OCI-M2 (cell line): ENCODE data around the gene PDK2.

Experiments
- DNase-seq: peaks from one replicate; lab custom pipeline; 2025; ENCODE audit not compliant: unreplicated experiment; lab: John Stamatoyannopoulos, UW

The PDK2 gene

DNA sequence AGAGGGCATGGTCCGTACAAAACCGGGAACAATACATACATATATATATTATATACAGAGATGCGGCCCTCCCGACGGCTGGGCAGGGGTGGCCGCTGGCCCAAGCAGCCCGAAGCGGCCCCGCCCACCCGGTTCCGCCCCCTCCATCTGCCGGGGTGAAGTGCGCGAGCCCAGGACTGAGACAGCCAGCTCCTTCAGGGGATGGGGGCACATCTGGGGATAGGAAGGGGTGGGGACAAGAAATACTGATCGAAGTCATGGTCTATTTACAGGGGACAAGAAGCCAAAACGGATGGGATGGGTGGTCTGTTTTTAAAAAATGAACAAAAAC lies 38.6 kb downstream of the PDK2 start:
- DNase-seq, result no peak

DNA sequence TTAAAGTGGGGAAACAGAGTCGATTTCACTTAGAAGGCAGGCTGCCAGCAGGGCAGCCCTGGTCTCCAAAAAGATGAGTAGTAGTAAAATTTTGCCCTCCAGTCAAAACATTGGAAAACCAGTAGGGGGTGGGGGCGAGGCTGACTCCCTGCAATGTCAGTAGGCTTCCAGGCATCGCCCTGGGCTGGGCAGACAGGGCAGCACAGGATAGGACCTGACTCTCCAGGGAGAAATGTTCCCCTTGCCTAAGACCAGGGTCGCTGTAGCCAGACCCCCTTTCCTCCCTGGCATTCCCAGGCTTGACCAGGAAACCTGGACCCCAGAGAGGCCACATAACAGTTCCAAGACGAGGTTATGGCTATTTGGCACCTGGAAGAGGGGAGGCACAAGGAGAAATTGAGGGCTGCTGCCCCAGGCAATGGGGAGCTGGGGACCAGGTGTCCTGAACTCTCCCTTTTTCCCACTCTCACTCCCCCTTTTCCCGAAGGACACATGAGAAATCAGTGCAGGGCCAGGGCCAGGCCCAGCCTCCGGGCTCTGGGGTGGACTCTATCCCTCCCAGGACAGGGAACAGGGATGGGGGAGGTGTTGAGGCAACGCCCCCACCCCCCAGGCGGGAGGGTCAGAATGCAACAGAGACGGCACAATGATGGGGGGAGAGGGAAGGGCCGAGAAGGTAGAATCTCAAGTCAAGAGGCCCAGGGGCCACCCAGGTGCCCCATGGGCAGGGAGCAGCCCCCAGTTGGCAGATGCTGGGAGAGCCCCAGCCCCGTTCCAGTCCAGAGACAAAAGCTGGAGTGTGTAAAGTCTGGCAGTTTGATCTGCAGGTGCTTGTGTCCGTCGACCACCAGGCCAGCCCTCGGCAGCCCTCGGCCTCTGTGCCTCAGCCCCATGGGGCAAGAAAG lies 39.3 kb downstream of the PDK2 start:
- DNase-seq, result no peak

DNA sequence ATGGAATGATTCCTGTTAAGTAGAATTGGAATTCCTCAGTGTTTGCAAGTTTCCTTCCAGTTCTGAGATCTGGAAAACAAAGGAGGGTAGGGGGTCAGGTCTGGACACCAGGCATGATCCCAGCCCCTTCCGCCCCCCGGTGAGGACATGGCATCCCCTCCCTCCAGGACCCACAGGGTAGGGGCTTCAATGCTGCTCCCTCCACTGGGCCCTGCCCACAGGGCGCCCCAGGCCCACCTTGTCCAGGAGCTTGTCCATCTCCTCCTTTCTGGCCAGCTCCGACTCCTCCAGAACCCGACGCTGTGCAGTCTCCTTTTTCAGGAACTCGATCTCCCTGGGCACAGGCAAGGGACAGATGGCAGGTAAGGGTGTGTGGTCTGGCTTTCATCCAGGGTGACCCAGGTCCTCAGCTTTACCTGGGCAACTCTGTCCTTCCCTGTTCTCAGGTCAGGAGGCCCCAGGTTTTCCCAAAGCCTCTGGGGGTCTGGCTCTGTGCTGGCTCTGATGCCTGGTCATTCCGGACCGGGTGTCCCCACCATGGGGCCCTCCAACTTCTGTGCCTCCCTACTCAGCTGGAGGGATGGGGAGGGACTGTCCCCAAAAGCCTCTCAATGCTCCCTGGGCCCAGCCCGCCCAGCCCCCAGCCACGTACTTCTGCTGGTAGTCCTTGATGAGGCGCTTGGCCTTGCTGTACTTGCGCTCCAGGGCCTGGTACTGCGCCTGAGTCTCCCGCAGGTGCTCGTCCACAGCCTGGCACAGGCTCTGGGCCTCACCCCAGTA lies 40.4 kb downstream of the PDK2 start:
- no peak for DNase-seq

- no peak for DNase-seq
Measured at GRCh38 chr17:50136096-50136687, 41.0 kb downstream of the PDK2 start.

DNA sequence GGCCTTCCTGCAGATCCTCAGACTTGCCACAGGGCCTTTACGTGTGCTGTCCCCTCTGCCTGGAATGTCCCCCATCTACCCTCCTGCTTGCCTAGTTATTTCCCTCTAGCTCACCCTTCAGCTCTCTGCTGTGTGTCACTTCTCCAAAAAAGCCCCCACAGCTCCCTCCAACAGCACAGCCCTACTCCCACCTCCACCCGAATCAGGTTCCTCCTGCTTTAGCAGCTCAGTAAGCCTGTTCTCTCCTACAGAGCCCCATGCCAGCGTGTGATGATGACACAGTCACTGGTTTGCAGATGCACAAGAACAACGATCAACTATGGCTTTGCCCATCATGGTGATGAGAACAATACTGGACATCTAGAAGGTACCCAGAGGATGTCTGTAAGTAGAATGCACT lies 41.9 kb downstream of the PDK2 start:
- no peak for DNase-seq

- DNase-seq, result no peak
Measured at GRCh38 chr17:50139185-50139783, 44.1 kb downstream of the PDK2 start.

DNA sequence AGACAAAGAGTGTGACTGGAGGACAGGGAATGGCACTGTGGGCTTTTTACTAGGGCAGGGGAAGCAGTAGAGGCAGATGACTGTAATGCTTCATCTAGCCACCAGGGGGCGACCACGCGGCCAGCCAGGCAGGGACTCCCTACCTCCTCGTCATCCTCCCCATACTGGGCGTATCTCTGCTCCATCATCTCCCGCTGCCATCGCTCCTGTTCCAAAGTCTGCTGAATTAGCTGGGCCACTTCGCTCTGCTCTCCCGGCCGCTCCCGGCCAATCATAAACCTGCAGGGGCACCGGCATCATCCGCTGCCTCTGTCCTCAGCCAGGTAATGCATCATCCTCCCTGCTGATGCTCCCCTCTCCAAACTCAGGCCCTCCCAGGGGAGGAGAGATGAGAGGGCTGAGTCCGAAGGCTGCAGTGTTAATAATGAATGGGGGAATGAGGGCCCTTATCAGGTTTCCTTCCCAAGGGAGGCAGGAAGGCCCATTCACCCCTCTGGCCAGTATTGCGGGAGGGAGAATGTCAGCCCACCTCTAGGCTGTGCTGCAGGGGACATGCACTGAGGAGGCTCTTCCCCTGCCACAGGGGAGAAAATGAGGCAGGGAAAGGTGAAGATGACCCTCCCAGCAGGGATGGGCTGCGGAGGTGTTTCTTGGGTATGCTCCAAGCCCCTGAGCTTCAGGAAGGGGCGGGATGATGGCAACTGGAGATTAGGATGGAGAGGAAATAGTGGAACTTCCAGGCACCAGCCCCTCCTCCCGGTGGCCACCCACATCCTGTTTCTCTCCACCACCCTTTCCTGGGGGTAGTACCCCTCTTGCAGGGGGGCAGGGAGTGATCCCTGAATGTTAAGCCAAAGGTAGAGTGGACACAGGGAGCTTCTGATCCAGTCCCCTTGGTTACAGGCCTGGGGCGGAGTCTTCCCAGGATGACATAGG lies 45.1 kb downstream of the PDK2 start:
- DNase-seq, result no peak

GRCh38 chr17:50141026-50141744 lies 46.0 kb downstream of the PDK2 start:
- no peak for DNase-seq

DNA sequence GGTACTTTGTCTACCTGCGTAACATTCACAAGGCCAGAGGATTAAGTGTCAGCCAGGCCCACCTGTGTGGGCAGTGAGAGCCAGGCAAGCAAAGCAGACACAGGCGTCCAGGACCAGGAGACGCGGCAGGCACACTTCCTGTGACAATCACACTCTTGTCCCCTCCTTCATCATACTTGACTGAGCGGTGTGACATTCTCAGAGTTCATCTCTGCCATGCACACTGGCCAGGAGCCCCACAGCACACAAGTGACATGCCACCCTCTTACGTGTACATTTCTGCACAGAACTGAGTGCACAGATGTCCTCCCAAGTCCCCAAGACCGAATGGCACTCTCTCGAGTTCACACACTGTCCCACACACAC lies 46.6 kb downstream of the PDK2 start:
- no peak for DNase-seq

- no peak for DNase-seq
Measured at GRCh38 chr17:50143461-50144176, 48.5 kb downstream of the PDK2 start.

GRCh38 chr17:50144355-50144754 lies 49.2 kb downstream of the PDK2 start:
- DNase-seq, result no peak

- no peak for DNase-seq
Measured at GRCh38 chr17:50144845-50145531, 49.8 kb downstream of the PDK2 start.

GRCh38 chr17:50145532-50146229 lies 50.5 kb downstream of the PDK2 start:
- DNase-seq, result no peak

- no peak for DNase-seq
Measured at GRCh38 chr17:50146230-50146926, 51.2 kb downstream of the PDK2 start.

DNA sequence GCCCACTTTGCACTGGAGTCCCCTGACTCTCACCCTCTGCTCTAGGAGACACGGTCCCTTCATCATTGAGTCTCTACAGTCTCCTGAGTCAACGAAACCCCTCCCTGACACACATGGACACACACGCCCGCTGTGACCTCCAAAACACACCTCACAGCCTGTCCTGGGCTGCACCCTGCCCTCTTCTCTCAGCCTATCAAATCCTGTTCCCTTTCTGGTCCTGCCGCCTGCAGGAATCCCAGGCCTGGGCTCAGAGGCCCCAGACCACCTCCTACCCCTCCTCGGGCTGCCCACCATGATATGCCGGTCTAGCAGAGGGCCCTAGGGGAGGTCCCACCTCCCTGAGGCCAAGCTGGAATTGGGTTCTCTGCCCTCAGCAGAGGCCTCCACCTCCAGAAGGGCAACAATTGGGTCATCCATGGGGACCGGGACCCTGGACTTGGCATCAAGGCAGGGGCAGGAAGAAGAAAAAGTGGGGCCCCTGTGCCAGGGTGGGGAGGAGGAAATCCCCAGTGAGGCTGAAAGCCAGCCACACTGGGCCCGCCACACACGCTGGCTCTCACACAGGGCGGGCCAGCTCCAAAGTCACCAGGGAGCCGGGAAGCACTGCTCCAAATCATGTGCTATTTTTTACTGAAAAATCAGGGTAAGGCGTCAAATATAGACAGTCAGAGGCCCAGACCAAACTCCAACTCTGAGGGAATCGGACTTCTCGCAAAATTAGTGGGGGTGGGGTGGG lies 51.9 kb downstream of the PDK2 start:
- no peak for DNase-seq

DNA sequence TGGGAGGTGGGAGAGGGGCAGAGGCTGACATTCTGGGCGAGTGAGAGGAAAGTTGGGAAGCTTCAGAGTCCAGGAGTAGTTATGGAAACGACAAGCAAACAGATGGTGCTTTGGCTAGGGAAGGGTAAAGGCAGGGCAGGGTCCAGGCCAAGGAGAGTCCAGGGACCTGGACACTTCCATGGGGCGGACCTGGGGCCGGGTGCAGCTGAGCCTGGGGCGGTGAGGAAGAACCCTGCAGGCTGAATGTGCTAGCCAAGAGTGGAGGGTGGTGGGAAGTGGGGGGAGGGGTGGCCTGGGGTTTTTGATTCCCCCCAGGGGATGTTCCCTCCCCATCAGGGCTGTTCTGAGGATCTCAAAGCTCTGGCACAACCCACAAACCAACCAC lies 52.7 kb downstream of the PDK2 start:
- no peak for DNase-seq
